ENCODE data around the gene CABP4. TPM values are rescaled to one million over a fixed set of nuclear protein-coding genes. Genes with fewer than 3 reads are reported as not detected.

CABP4 gene
- total RNA-seq, 1 experiment from 2014 or later, result 0.55 TPM

GRCh38 chr11:67440229-67441097, 14.7 kb upstream of the CABP4 start:
- H3K9me2 ChIP-seq (replicated peaks; ENCODE audit: low read length), result no peaks in the 10 kb centered on the region
- no peak overlapping the region for H3K4me2 ChIP-seq (ENCODE audit: low read length)
- H3K4me1 ChIP-seq (ENCODE audit: insufficient read depth, low read length), result 0 out of 2 replicates have a peak, but pooled peaks cover 6% of the 10 kb centered on the region
- 0 out of 2 replicates have a peak, but pooled peaks cover 6% of the 10 kb centered on the region for H3K79me2 ChIP-seq (ENCODE audit: low read length)
- no peak overlapping the region for H3K9ac ChIP-seq (ENCODE audit: low read length)
- no TSS peak for BruUV-seq (replicated peaks)
- peaks cover 8% of the 10 kb centered on the region; the same call in 1 of the 2 replicates for H3K36me3 ChIP-seq (ENCODE audit: low read depth, low read length)
- H4K20me1 ChIP-seq (ENCODE audit: low read length), result no peaks in the 10 kb centered on the region
- H3K27ac ChIP-seq (ENCODE audit: low read length), result no peak overlapping the region
- H3K9me3 ChIP-seq (ENCODE audit: low read length), result no peaks in the 10 kb centered on the region
- CTCF ChIA-PET, result no interaction called here
- H3F3A ChIP-seq (ENCODE audit: low read length, unreplicated experiment), result peaks cover 9% of the 10 kb centered on the region
- H3K27me3 ChIP-seq (ENCODE audit: low read length), result no peaks in the 10 kb centered on the region
- no peak for DNase-seq
- ATAC-seq, result no peak
- POLR2A ChIA-PET (ENCODE audit: unreplicated experiment), result no interaction called here
- TF ChIP-seq CTCF (conservative IDR thresholded peaks at IDR 0.05; ENCODE audit: low read depth, low read length) (no peak), EZH2 (IDR thresholded peaks at IDR 0.05; ENCODE audit: low read length, unreplicated experiment) (no peak), EZH2phosphoT487 (IDR thresholded peaks at IDR 0.05; ENCODE audit: borderline replicate concordance, low read length) (no peak)
- H2AFZ ChIP-seq (ENCODE audit: low read length), result no peak overlapping the region
- intact Hi-C loops (cut with micrococcal nuclease), result no loop called here
- no peak overlapping the region for H3K4me3 ChIP-seq (ENCODE audit: low read length)

- ChIA-PET POLR2A (ENCODE audit: unreplicated experiment) (no interaction called here), CTCF (no interaction called here)
- H4K20me1 ChIP-seq (ENCODE audit: low read length), result no peaks in the 10 kb centered on the region
- H3K79me2 ChIP-seq (ENCODE audit: low read length), result 0 out of 2 replicates have a peak, but pooled peaks cover 6% of the 10 kb centered on the region
- no peaks in the 10 kb centered on the region for H3K9me2 ChIP-seq (replicated peaks; ENCODE audit: low read length)
- H3K9ac ChIP-seq (ENCODE audit: low read length), result no peak overlapping the region
- no peak overlapping the region for H2AFZ ChIP-seq (ENCODE audit: low read length)
- intact Hi-C loops (cut with micrococcal nuclease), result no loop called here
- TF ChIP-seq EZH2phosphoT487 (IDR thresholded peaks at IDR 0.05; ENCODE audit: borderline replicate concordance, low read length) (no peak), CTCF (conservative IDR thresholded peaks at IDR 0.05; ENCODE audit: low read depth, low read length) (no peak), EZH2 (IDR thresholded peaks at IDR 0.05; ENCODE audit: low read length, unreplicated experiment) (no peak)
- H3K4me2 ChIP-seq (ENCODE audit: low read length), result no peak overlapping the region
- H3K4me3 ChIP-seq (ENCODE audit: low read length), result no peak overlapping the region
- peaks cover 9% of the 10 kb centered on the region for H3F3A ChIP-seq (ENCODE audit: low read length, unreplicated experiment)
- H3K9me3 ChIP-seq (ENCODE audit: low read length), result no peaks in the 10 kb centered on the region
- DNase-seq (no peak), ATAC-seq (no peak)
- H3K36me3 ChIP-seq (ENCODE audit: low read depth, low read length), result peaks cover 8% of the 10 kb centered on the region; the same call in 1 of the 2 replicates
- no peaks in the 10 kb centered on the region for H3K27me3 ChIP-seq (ENCODE audit: low read length)
- no TSS peak for BruUV-seq (replicated peaks)
- H3K27ac ChIP-seq (ENCODE audit: low read length), result no peak overlapping the region
- 0 out of 2 replicates have a peak, but pooled peaks cover 6% of the 10 kb centered on the region for H3K4me1 ChIP-seq (ENCODE audit: insufficient read depth, low read length)
Observed at GRCh38 chr11:67441098-67441563, 14.0 kb upstream of the CABP4 start.

Measured in PC-3 (cell line).